ENCODE results near the gene LYPD1. TPM values are rescaled to one million over a fixed set of nuclear protein-coding genes. Genes with fewer than 3 reads are reported as not detected.

The LYPD1 gene
- total RNA-seq, 4 donors from 2014 or later, result 0.32 TPM; not detected in 3

DNA sequence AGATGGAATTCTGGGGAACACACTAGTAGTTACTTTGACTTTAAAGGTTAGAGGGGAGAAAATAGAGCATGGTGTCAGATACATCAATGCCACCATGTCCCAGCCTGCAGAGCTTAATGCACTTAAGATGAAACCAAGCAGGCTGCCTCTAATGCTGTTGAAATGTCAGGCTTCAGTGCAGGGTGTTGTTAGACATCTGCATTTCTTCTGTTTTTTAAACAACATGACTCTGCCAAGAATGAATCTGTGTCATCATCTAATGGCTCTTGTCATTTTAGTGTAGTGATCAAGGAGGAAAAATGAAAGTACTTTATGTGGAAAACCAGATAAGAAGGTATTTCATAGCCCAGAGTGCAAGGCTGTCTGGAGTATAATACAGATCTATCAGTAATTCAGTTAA is 29.9 kb downstream of the LYPD1 start:
- DNase-seq (ENCODE audit: low spot score in 2 of 2), result no peak
- TF ChIP-seq, protein P1, sequence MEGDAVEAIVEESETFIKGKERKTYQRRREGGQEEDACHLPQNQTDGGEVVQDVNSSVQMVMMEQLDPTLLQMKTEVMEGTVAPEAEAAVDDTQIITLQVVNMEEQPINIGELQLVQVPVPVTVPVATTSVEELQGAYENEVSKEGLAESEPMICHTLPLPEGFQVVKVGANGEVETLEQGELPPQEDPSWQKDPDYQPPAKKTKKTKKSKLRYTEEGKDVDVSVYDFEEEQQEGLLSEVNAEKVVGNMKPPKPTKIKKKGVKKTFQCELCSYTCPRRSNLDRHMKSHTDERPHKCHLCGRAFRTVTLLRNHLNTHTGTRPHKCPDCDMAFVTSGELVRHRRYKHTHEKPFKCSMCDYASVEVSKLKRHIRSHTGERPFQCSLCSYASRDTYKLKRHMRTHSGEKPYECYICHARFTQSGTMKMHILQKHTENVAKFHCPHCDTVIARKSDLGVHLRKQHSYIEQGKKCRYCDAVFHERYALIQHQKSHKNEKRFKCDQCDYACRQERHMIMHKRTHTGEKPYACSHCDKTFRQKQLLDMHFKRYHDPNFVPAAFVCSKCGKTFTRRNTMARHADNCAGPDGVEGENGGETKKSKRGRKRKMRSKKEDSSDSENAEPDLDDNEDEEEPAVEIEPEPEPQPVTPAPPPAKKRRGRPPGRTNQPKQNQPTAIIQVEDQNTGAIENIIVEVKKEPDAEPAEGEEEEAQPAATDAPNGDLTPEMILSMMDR (IDR thresholded peaks at IDR 0.05), result no peak
- TF ChIP-seq POLR2A (IDR thresholded peaks at IDR 0.05), result no peak
- intact Hi-C loops (cut with DNase I; ENCODE audit: low total_unique reads), result no loop called here
- no peak overlapping the region for H3K4me3 ChIP-seq (ENCODE audit: low read depth, poor library complexity, severe bottlenecking)

DNA sequence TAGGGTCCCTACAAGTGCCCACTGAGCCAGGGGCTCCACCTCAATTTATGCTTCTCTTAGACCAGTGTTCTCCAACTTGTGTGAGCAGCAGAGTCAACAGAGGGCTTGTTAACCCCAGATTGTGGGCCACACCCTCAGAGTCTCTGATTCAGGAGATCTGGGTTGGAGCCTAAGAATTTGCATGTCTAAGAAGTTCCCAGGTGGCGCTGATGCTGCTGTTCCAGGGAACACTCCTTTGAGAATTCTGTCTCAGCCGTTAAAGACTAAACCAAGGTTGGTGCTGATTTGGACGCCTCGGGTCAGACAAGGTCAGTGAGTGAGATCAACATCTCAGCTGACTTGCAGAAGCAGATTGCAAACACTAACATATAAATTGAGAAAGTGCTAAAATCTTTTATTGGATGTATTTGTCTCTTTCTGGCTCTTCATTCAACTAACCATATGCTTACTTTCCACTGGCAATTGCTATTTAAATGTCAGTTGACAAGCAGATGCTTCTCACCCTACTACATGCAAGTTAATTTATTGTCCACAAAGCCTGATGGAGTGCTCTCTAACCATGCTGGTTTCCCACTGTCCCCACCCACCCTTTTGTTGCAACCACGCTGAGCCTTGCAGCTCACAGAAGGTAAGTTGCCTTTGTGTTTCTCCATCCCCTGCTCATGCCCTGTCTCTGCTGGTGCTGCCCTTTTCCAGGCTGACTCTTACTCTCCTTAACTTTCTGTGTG is 31.5 kb downstream of the LYPD1 start:
- 64 to 66% methylated on average over 5 of the region's 5 CpGs for WGBS, 2 donors
- DNase-seq (ENCODE audit: low spot score in 2 of 2), result no peak
- intact Hi-C loops (cut with DNase I; ENCODE audit: low total_unique reads), result no loop called here
- no peak overlapping the region for H3K4me3 ChIP-seq (ENCODE audit: low read depth, poor library complexity, severe bottlenecking)
- TF ChIP-seq POLR2A (IDR thresholded peaks at IDR 0.05), result no peak
- TF ChIP-seq, protein P1 (IDR thresholded peaks at IDR 0.05), result no peak

DNA sequence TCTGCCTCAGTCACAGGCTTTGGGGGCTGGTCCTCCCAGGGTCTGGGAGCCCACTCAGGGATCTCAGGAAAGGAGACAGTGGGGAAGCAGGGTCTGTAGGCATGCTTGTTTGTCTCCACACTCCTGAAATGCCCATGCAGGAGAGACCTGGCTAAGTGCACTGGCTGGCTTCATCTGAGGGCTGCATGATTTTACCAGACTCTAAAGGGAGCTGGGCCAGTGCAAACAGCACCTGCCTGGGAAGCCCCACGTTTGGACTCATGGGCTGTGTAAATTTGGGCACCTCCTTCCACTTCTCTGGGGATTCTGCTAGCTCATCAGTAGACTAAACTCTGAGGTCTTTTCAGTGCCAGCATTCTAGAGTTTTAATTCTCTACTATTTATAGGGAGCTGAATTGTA is 33.7 kb downstream of the LYPD1 start:
- intact Hi-C loops (cut with DNase I; ENCODE audit: low total_unique reads), result no loop called here
- TF ChIP-seq, protein P1 (IDR thresholded peaks at IDR 0.05), result no peak
- no peak for TF ChIP-seq POLR2A (IDR thresholded peaks at IDR 0.05)
- whole genome bisulfite sequencing, 2 donors, result 25 to 40% methylated on average over 1 of the region's 1 CpG
- no peak overlapping the region for H3K4me3 ChIP-seq (ENCODE audit: low read depth, poor library complexity, severe bottlenecking)
- DNase-seq (ENCODE audit: low spot score in 2 of 2), result no peak

DNA sequence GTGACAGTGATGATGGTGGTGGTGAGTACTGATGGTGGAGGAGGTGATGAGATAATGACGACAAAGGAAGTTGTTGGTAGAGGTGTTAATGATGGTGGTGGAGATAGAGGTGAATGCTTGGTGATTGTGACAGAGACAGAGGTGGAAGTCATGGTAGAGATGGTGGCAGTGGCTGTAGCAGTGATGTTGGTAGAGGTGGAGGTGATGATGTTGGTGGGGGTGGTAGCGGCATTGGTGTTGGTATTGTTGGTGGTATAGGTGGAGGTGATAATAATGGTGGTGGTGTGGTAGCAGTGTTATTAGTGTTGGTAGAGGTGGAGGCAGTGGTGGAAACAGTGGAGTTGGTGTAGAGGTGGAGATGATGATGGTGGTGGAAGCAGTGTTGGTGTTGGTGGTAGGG is 36.4 kb downstream of the LYPD1 start:
- H3K4me3 ChIP-seq (ENCODE audit: low read depth, poor library complexity, severe bottlenecking), result no peak overlapping the region
- WGBS, 2 donors, result 92 to 98% methylated on average over 2 of the region's 2 CpGs
- TF ChIP-seq, protein P1 (IDR thresholded peaks at IDR 0.05), result no peak
- no peak for TF ChIP-seq POLR2A (IDR thresholded peaks at IDR 0.05)
- no peak for DNase-seq (ENCODE audit: low spot score in 2 of 2)
- intact Hi-C loops (cut with DNase I; ENCODE audit: low total_unique reads), result no loop called here

DNA sequence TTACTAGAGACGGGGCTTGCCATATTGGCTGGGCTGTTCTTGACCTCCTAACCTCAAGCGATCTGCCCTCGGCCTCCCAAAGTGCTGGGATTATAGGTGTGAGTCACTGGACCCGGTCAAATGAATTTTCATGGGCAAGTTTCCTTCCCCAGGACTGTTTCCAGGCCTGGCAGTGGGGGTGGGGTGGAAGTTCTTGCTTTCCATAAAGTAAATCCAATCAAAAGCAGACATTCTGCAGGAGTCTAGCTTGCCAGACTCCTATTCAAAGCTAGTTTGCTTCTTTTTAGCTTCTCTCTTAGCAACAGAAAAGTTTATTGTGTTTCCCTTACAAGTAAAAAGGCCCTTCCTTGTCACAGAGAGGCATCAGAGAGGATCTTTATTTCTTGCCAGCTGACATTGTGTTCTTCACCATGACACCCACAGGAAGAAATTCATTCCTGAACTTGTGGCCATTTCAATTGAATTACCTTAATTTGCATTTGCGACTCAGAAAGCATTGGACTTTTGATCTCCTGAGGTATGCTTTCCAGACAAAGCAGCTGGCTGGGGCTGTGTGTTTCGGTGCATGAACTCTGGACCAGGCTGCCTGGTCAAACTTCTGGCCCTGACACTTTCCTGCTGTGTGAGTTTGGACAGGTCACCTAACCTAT is 37.9 kb downstream of the LYPD1 start:
- 33 to 37% methylated on average over 6 of the region's 6 CpGs for WGBS, 2 donors
- TF ChIP-seq, protein P1 (IDR thresholded peaks at IDR 0.05), result no peak
- no peak for TF ChIP-seq POLR2A (IDR thresholded peaks at IDR 0.05)
- no peak for DNase-seq (ENCODE audit: low spot score in 2 of 2)
- no peak overlapping the region for H3K4me3 ChIP-seq (ENCODE audit: low read depth, poor library complexity, severe bottlenecking)
- intact Hi-C loops (cut with DNase I; ENCODE audit: low total_unique reads), result no loop called here
